LoVo (cell line): Measurements from ENCODE around the gene C20orf141.

Experiments used
- DNase-seq: peaks from one replicate; pipeline ENCODE4 v3.0.0-alpha.2; 2016; ENCODE audit warnings: low spot score

The C20orf141 gene

DNA sequence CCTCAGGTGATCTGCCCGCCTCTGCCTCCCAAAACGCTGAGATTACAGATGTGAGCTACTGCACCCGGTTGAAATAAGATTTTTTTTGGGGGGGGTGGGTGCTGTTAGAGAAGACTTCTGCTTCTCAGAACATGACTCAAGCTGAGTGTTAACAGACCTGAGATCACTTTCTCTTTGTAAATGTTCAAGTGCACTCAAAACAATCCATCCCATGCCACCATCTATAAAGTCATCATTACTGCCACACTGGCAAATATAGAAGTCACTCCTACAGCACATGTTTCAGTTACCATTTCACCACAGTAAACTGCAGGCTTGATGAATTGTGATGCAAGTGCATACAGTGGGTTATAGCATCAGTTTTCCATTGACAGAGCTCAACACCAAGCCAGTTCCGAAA, 34.7 kb downstream of the C20orf141 start:
- no peak for DNase-seq

DNA sequence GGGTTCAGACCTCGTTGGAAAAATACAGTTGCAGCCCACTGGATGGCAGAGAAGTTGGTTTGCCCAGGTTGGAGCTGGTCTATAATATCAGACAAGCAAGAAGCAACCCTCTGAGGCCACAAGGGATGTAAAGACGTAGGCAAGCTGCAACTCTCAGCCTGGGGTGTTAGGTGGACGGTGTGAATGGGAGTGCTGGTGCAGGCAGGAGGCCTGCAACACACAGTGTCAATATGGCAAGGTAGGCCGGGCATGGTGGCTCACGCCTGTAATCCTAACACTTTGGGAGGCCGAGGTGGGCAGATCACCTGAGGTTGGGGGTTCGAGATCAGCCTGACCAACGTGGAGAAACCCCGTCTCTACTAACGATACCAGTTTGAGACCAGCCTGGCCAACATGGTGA, 36.3 kb downstream of the C20orf141 start:
- DNase-seq = no peak

DNA sequence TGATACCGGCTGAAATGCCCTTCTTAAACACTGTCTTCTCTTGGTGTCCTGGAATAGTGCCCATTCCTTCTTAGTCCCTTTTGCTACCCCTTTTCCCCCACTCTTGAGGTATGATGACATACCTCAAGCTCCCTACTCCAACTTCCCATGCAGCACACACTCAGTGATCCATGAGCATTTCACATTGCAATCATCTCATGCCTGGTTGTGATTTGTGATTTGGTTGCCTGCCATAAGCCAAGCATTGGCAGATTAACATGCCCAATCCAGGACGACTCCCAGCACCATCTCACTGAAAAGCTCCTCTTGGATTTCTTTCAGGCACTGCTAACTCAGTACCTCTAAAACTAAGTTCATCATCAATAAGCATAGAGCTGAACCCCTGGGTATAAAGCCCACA, 43.8 kb downstream of the C20orf141 start:
- no peak for DNase-seq

DNA sequence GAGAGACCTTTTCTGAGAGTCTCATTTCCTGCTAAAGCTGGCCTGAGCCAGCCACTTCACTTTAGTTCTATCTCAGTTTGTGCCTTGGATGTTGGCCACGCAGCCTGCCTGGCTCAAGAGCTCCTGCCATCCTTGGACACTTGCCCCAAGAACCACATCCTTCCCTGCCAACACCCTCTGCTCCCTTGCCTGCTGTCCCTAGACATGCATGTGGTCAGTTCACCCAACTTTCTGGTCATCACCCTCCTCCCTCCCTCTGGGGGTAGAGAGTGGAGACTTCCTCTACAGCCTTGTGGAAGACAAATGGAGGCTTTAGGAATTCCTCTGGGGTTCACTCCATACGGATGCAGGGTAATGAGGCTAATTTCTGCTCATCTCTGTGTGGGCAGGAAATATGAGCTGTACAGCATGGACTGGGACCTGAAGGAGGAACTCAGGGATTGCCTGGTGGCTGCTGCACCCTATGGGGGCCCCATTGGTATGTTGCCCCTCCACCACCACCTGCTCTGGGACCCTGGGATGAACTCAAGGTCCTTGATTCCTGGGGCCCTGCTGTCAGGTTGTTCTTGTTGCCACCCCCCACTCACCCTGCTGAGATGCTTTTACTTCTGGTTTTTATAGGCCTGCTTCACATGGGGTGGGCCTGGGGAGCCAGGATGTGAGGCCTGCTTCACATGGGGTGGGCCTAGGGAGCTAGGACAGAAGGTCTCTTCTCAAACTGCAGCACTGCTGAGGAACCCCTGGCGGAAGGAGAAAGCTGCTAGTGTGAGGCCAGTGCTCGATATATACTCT, 44.7 kb downstream of the C20orf141 start:
- no peak for DNase-seq

DNA sequence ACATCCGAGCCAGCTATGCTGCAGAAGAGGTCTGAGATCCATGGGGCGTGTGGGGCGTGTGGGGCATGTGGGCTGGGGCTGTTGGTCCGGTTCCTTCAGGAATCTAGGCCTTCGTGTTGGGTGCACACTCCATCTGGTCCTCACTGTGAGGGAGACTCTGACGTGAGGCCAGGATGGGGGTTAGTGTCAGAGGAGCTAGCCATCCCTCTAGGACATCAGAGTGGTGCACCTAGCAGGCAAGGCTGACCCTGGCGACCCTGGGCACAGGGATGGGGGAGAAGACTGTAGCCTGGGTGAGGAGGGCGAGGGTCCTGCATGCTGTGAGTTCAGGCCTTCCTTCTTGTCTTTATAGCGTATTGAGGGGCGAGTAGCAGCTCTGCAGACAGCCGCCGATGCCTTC, 49.8 kb downstream of the C20orf141 start:
- no peak for DNase-seq

DNA sequence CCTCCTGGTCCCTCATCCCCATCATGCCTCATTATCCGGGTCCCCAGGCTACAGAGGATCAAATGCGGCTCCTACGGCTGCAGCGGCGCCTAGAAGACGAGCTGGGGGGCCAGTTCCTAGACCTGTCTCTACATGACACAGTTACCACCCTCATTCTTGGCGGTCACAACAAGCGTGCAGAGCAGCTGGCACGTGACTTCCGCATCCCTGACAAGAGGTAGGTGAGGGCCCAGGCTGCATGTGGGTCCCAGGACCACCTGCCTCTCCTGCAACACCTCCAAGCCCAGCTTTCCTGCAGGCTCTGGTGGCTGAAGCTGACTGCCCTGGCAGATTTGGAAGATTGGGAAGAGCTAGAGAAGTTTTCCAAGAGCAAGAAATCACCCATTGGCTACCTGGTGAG, 50.3 kb downstream of the C20orf141 start:
- no peak for DNase-seq
